HEK293 (cell line): Measurements from ENCODE around the gene TXLNA.

Experiments used
- CTCF ChIA-PET: fragments of 350-600 bp; formaldehyde crosslinking; extraction: SDS; loops from one replicate; lab custom pipeline; 2021; ENCODE audit warnings: antibody characterized with exemption; lab: Yijun Ruan, JAX
- POLR2A ChIA-PET: fragments of 300-600 bp; formaldehyde crosslinking; extraction: SDS; loops from one replicate; lab custom pipeline; 2020; ENCODE audit warnings: antibody characterized with exemption, inconsistent platforms; lab: Yijun Ruan, JAX
- H3K27ac ChIP-seq: fragments of 200-500 bp; sonication (Bioruptor generic); 2 replicates; pipeline ENCODE4 v1.5.1; 2014; ENCODE audit warnings: low read depth, low read length, control low read depth, inconsistent platforms; ENCODE audit errors: extremely low read depth
- H3K36me3 ChIP-seq, 2 experiments: fragments of 200-500 bp in 1 of 2; sonication (Bioruptor generic) in 1 of 2; 1 replicate in 1 of 2; 2 replicates in 1 of 2; pipeline ENCODE4 v1.5.1; 2014 to 2017; ENCODE audit warnings: inconsistent platforms in 2 of 2, low read length in 2 of 2; ENCODE audit not compliant: control insufficient read depth in 2 of 2, insufficient read depth in 1 of 2
- H3K4me1 ChIP-seq: fragments of 200-500 bp; sonication (Bioruptor generic); 2 replicates; pipeline ENCODE4 v1.5.1; 2014; ENCODE audit warnings: mild to moderate bottlenecking, low read length, inconsistent platforms; ENCODE audit not compliant: control insufficient read depth, insufficient read depth
- H3K4me3 ChIP-seq: 2 replicates; pipeline ENCODE4 v1.5.1; 2011; ENCODE audit warnings: low read depth, mild to moderate bottlenecking, control low read depth, low read length, moderate library complexity
- H3K9me3 ChIP-seq: fragments of 200-500 bp; sonication (Bioruptor generic); 2 replicates; pipeline ENCODE4 v1.5.1; 2014; ENCODE audit warnings: low read depth, low read length, inconsistent platforms; ENCODE audit not compliant: control insufficient read depth, insufficient read depth
- FEZF1 ChIP-seq: fragments of 450-650 bp; formaldehyde crosslinking; IDR thresholded peaks from 2 replicates; pipeline ENCODE4 v1.5.1; 2016; ENCODE audit warnings: missing biosample characterization, missing genetic modification characterization
- IKZF3 ChIP-seq: fragments of 450-650 bp; IDR thresholded peaks from 2 replicates; pipeline ENCODE4 v1.5.0; 2018; ENCODE audit warnings: missing biosample characterization, mild to moderate bottlenecking, missing genetic modification characterization, moderate library complexity
- MZF1 ChIP-seq: fragments of 450-650 bp; formaldehyde crosslinking; IDR thresholded peaks from 2 replicates; pipeline ENCODE4 v1.5.1; 2017; ENCODE audit warnings: missing biosample characterization, missing genetic modification characterization, borderline replicate concordance
- SCRT1 ChIP-seq: fragments of 450-650 bp; formaldehyde crosslinking; IDR thresholded peaks from 2 replicates; pipeline ENCODE4 v1.5.1; 2016; ENCODE audit warnings: missing biosample characterization, missing genetic modification characterization, borderline replicate concordance
- SCRT2 ChIP-seq: fragments of 450-650 bp; formaldehyde crosslinking; IDR thresholded peaks from 2 replicates; pipeline ENCODE4 v1.5.1; 2016; ENCODE audit warnings: missing biosample characterization, missing genetic modification characterization
- SP2 ChIP-seq: fragments of 450-650 bp; formaldehyde crosslinking; IDR thresholded peaks from 2 replicates; pipeline ENCODE4 v1.5.1; 2016; ENCODE audit warnings: missing biosample characterization, missing genetic modification characterization
- TRIM28 ChIP-seq: IDR thresholded peaks from 2 replicates; pipeline ENCODE4 v1.6.1; 2011; ENCODE audit warnings: low read length, control low read depth, borderline replicate concordance
- ZBTB20 ChIP-seq: fragments of 450-650 bp; formaldehyde crosslinking; IDR thresholded peaks from 2 replicates; pipeline ENCODE4 v1.5.1; 2016; ENCODE audit warnings: missing biosample characterization, missing genetic modification characterization
- ZBTB48 ChIP-seq: fragments of 450-650 bp; formaldehyde crosslinking; IDR thresholded peaks from 2 replicates; pipeline ENCODE4 v1.5.1; 2016; ENCODE audit warnings: missing biosample characterization, missing genetic modification characterization
- ZBTB8A ChIP-seq: fragments of 450-650 bp; formaldehyde crosslinking; IDR thresholded peaks from 2 replicates; pipeline ENCODE4 v1.5.1; 2016; ENCODE audit warnings: missing biosample characterization, missing genetic modification characterization
- ZFP3 ChIP-seq: fragments of 450-650 bp; formaldehyde crosslinking; IDR thresholded peaks from 2 replicates; pipeline ENCODE4 v1.5.1; 2016; ENCODE audit warnings: low read depth, missing biosample characterization, missing genetic modification characterization
- ZFP69B ChIP-seq: fragments of 450-650 bp; formaldehyde crosslinking; IDR thresholded peaks from 2 replicates; pipeline ENCODE4 v1.5.1; 2016; ENCODE audit warnings: missing biosample characterization, missing genetic modification characterization
- ZIC2 ChIP-seq: fragments of 450-650 bp; formaldehyde crosslinking; IDR thresholded peaks from 2 replicates; pipeline ENCODE4 v1.5.1; 2016; ENCODE audit warnings: missing biosample characterization, missing genetic modification characterization
- ZNF140 ChIP-seq: fragments of 450-650 bp; formaldehyde crosslinking; IDR thresholded peaks from 2 replicates; pipeline ENCODE4 v1.5.1; 2016; ENCODE audit warnings: missing biosample characterization, missing genetic modification characterization
- ZNF174 ChIP-seq: fragments of 450-650 bp; formaldehyde crosslinking; IDR thresholded peaks from 2 replicates; pipeline ENCODE4 v1.5.0; 2017; ENCODE audit warnings: missing biosample characterization, mild to moderate bottlenecking, missing genetic modification characterization
- ZNF366 ChIP-seq: fragments of 450-650 bp; formaldehyde crosslinking; conservative IDR thresholded peaks from 2 replicates; pipeline ENCODE4 v1.5.1; 2016; ENCODE audit warnings: missing biosample characterization, missing genetic modification characterization
- ZNF391 ChIP-seq: fragments of 450-650 bp; formaldehyde crosslinking; IDR thresholded peaks from 2 replicates; pipeline ENCODE4 v1.5.1; 2016; ENCODE audit warnings: low read depth, missing biosample characterization, missing genetic modification characterization, borderline replicate concordance
- ZNF394 ChIP-seq: fragments of 450-650 bp; formaldehyde crosslinking; IDR thresholded peaks from 2 replicates; pipeline ENCODE4 v1.5.1; 2016; ENCODE audit warnings: missing biosample characterization, missing genetic modification characterization, mild to moderate bottlenecking, moderate library complexity, borderline replicate concordance
- ZNF501 ChIP-seq: fragments of 450-650 bp; formaldehyde crosslinking; IDR thresholded peaks from 2 replicates; pipeline ENCODE4 v1.5.1; 2016; ENCODE audit warnings: missing biosample characterization, missing genetic modification characterization
- ZNF510 ChIP-seq: fragments of 450-650 bp; formaldehyde crosslinking; IDR thresholded peaks from 2 replicates; pipeline ENCODE4 v1.5.1; 2018; ENCODE audit warnings: mild to moderate bottlenecking, missing genetic modification characterization, missing biosample characterization; ENCODE audit not compliant: insufficient replicate concordance
- ZNF549 ChIP-seq: fragments of 450-650 bp; IDR thresholded peaks from 2 replicates; pipeline ENCODE4 v1.5.1; 2018; ENCODE audit warnings: missing biosample characterization, missing genetic modification characterization, mild to moderate bottlenecking, inconsistent platforms, moderate library complexity
- ZNF629 ChIP-seq: fragments of 450-650 bp; formaldehyde crosslinking; IDR thresholded peaks from 2 replicates; pipeline ENCODE4 v1.5.1; 2017; ENCODE audit warnings: missing biosample characterization, missing genetic modification characterization
- ZNF660 ChIP-seq: fragments of 450-650 bp; IDR thresholded peaks from 2 replicates; pipeline ENCODE4 v1.5.1; 2018; ENCODE audit warnings: missing biosample characterization, mild to moderate bottlenecking, missing genetic modification characterization
- ZNF837 ChIP-seq: fragments of 450-650 bp; formaldehyde crosslinking; IDR thresholded peaks from 2 replicates; pipeline ENCODE4 v1.5.1; 2016; ENCODE audit warnings: missing biosample characterization, missing genetic modification characterization
- ZNF843 ChIP-seq: fragments of 450-650 bp; formaldehyde crosslinking; IDR thresholded peaks from 2 replicates; pipeline ENCODE4 v1.5.1; 2016; ENCODE audit warnings: missing biosample characterization, missing genetic modification characterization
- TF ChIP-seq, protein P1 (sequence below): fragments of 450-650 bp; formaldehyde crosslinking; IDR thresholded peaks from 2 replicates; pipeline ENCODE4 v1.5.1; 2016; ENCODE audit warnings: missing biosample characterization, missing genetic modification characterization
- TF ChIP-seq, protein P2 (sequence below): fragments of 450-650 bp; formaldehyde crosslinking; IDR thresholded peaks from 2 replicates; pipeline ENCODE4 v1.5.1; 2016; ENCODE audit warnings: missing biosample characterization, missing genetic modification characterization
- TF ChIP-seq, protein P3 (sequence below): fragments of 450-650 bp; formaldehyde crosslinking; conservative IDR thresholded peaks from 2 replicates; pipeline ENCODE4 v1.5.1; 2016; ENCODE audit warnings: low read depth, missing biosample characterization, missing genetic modification characterization

The TXLNA gene

DNA sequence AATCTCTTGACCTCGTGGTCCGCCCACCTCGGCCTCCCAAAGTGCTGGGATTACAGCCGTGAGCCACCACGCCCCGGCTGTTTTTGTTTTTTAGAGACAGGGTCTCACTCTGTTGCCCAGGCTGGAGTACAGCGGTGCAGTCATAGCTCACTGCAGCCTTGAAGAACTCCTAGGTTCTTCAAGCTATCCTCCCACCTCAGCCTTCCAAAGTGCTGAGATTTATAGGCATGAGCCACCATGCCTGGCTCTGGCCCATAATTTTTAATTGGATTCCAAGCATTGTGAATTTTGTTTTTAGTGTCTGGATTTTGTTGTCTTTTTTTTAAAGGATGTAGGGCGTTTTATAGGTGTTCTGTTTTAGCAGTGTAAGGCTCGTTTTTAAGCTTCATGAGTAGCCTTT, 28.6 kb upstream of the TXLNA start (continued):
- TF ChIP-seq FEZF1 (tag by site-specific recombination) (peak; percentile 55), ZNF140 (tag by site-specific recombination) (no peak), ZFP3 (peak; percentile 46; the same call in 1 of the 2 replicates), ZNF391 (0 out of 2 replicates have a peak, but pooled peaks have one; percentile 19), ZNF510 (no peak)
- TF ChIP-seq, protein P1, sequence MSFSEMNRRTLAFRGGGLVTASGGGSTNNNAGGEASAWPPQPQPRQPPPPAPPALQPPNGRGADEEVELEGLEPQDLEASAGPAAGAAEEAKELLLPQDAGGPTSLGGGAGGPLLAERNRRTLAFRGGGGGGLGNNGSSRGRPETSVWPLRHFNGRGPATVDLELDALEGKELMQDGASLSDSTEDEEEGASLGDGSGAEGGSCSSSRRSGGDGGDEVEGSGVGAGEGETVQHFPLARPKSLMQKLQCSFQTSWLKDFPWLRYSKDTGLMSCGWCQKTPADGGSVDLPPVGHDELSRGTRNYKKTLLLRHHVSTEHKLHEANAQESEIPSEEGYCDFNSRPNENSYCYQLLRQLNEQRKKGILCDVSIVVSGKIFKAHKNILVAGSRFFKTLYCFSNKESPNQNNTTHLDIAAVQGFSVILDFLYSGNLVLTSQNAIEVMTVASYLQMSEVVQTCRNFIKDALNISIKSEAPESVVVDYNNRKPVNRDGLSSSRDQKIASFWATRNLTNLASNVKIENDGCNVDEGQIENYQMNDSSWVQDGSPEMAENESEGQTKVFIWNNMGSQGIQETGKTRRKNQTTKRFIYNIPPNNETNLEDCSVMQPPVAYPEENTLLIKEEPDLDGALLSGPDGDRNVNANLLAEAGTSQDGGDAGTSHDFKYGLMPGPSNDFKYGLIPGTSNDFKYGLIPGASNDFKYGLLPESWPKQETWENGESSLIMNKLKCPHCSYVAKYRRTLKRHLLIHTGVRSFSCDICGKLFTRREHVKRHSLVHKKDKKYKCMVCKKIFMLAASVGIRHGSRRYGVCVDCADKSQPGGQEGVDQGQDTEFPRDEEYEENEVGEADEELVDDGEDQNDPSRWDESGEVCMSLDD (tag by site-specific recombination): no peak

DNA sequence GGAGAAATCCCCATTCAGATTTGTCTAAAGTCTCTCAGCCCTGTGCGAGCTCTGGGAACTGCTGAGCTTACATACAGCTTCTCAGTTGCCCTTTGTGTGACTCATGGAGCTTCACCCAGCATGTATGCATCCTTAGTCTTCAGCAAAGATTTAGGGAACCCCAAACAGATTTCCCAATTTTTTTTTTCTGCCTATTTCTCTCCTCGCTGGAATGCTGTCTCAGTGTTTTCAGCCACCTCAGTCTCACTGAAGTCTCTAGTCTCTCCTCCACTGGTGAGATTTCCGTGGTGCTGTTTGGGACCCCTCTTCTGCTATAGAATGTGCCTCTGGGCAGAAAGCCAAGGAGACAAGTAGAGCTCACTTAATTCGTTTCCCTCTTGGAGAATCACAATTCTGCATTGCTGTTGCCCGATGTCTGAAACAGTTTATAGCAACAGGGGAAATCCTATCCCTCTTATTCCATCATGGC, 28.1 kb upstream of the TXLNA start:
- no peak overlapping the region for H3K4me3 ChIP-seq
- POLR2A ChIA-PET: interaction anchor here (1.3 to 1.8 kb wide), 3 partner anchors 28 to 78 kb away, joined by 5 to 7 read pairs (median 7); partner anchors contain the start of genes KPNA6 and TXLNA
- peaks cover 15% of the 10 kb centered on the region for H3K4me1 ChIP-seq
- peak overlapping the region; percentile 42 for H3K27ac ChIP-seq
- peaks cover 13 to 36% of the 10 kb centered on the region in 2 experiments; a peak in 2 of 3 replicates for H3K36me3 ChIP-seq
- CTCF ChIA-PET: interaction anchor here (0.8 to 1.2 kb wide), 2 partner anchors 37 to 40 kb away, joined by 3 to 4 read pairs; no protein-coding TSS in a partner anchor
- TF ChIP-seq ZNF837 (tag by site-specific recombination) (no peak), ZNF501 (tag by site-specific recombination) (no peak), ZBTB8A (tag by site-specific recombination) (peak; percentile 14; the same call in 1 of the 2 replicates), MZF1 (peak; percentile 16; the same call in 1 of the 2 replicates), SCRT1 (tag by site-specific recombination) (0 out of 2 replicates have a peak, but pooled peaks have one; percentile 41), ZNF660 (tag by site-specific recombination) (peak; percentile 47; the same call in 1 of the 2 replicates), SCRT2 (tag by site-specific recombination) (peak; percentile 88), ZFP69B (0 out of 2 replicates have a peak, but pooled peaks have one; percentile 15), ZNF549 (tag by site-specific recombination) (peak; percentile 89), TRIM28 (peak; percentile 18; the same call in 1 of the 2 replicates), ZNF394 (tag by site-specific recombination) (peak; percentile 20; the same call in 1 of the 2 replicates), IKZF3 (0 out of 2 replicates have a peak, but pooled peaks have one; percentile 23), FEZF1 (tag by site-specific recombination) (no peak), ZBTB48 (tag by site-specific recombination) (0 out of 2 replicates have a peak, but pooled peaks have one; percentile 24), ZIC2 (tag by site-specific recombination) (peak; percentile 45), ZNF843 (tag by site-specific recombination) (no peak), SP2 (tag by site-specific recombination) (no peak), ZBTB20 (tag by site-specific recombination) (0 out of 2 replicates have a peak, but pooled peaks have one; percentile 29), ZNF366 (tag by site-specific recombination) (peak; percentile 59), ZNF174 (tag by site-specific recombination) (no peak), ZNF629 (peak; percentile 18; the same call in 1 of the 2 replicates)
- TF ChIP-seq, protein P2, sequence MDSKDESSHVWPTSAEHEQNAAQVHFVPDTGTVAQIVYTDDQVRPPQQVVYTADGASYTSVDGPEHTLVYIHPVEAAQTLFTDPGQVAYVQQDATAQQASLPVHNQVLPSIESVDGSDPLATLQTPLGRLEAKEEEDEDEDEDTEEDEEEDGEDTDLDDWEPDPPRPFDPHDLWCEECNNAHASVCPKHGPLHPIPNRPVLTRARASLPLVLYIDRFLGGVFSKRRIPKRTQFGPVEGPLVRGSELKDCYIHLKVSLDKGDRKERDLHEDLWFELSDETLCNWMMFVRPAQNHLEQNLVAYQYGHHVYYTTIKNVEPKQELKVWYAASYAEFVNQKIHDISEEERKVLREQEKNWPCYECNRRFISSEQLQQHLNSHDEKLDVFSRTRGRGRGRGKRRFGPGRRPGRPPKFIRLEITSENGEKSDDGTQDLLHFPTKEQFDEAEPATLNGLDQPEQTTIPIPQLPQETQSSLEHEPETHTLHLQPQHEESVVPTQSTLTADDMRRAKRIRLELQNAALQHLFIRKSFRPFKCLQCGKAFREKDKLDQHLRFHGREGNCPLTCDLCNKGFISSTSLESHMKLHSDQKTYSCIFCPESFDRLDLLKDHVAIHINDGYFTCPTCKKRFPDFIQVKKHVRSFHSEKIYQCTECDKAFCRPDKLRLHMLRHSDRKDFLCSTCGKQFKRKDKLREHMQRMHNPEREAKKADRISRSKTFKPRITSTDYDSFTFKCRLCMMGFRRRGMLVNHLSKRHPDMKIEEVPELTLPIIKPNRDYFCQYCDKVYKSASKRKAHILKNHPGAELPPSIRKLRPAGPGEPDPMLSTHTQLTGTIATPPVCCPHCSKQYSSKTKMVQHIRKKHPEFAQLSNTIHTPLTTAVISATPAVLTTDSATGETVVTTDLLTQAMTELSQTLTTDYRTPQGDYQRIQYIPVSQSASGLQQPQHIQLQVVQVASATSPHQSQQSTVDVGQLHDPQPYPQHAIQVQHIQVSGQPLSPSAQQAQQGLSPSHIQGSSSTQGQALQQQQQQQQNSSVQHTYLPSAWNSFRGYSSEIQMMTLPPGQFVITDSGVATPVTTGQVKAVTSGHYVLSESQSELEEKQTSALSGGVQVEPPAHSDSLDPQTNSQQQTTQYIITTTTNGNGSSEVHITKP (tag by site-specific recombination): peak; percentile 96
- TF ChIP-seq, protein P3, sequence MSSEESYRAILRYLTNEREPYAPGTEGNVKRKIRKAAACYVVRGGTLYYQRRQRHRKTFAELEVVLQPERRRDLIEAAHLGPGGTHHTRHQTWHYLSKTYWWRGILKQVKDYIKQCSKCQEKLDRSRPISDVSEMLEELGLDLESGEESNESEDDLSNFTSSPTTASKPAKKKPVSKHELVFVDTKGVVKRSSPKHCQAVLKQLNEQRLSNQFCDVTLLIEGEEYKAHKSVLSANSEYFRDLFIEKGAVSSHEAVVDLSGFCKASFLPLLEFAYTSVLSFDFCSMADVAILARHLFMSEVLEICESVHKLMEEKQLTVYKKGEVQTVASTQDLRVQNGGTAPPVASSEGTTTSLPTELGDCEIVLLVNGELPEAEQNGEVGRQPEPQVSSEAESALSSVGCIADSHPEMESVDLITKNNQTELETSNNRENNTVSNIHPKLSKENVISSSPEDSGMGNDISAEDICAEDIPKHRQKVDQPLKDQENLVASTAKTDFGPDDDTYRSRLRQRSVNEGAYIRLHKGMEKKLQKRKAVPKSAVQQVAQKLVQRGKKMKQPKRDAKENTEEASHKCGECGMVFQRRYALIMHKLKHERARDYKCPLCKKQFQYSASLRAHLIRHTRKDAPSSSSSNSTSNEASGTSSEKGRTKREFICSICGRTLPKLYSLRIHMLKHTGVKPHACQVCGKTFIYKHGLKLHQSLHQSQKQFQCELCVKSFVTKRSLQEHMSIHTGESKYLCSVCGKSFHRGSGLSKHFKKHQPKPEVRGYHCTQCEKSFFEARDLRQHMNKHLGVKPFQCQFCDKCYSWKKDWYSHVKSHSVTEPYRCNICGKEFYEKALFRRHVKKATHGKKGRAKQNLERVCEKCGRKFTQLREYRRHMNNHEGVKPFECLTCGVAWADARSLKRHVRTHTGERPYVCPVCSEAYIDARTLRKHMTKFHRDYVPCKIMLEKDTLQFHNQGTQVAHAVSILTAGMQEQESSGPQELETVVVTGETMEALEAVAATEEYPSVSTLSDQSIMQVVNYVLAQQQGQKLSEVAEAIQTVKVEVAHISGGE (tag by site-specific recombination): 0 out of 2 replicates have a peak, but pooled peaks have one; percentile 32
- no peaks in the 10 kb centered on the region for H3K9me3 ChIP-seq
